CD1c-positive myeloid dendritic cell (primary cell): ENCODE measurements around the gene CAPN13.

ENCODE experiments used
- DNase-seq: peaks from one replicate; pipeline ENCODE4 v3.0.0-alpha.2; 2016; ENCODE audit errors: extremely low spot score

CAPN13 gene

DNA sequence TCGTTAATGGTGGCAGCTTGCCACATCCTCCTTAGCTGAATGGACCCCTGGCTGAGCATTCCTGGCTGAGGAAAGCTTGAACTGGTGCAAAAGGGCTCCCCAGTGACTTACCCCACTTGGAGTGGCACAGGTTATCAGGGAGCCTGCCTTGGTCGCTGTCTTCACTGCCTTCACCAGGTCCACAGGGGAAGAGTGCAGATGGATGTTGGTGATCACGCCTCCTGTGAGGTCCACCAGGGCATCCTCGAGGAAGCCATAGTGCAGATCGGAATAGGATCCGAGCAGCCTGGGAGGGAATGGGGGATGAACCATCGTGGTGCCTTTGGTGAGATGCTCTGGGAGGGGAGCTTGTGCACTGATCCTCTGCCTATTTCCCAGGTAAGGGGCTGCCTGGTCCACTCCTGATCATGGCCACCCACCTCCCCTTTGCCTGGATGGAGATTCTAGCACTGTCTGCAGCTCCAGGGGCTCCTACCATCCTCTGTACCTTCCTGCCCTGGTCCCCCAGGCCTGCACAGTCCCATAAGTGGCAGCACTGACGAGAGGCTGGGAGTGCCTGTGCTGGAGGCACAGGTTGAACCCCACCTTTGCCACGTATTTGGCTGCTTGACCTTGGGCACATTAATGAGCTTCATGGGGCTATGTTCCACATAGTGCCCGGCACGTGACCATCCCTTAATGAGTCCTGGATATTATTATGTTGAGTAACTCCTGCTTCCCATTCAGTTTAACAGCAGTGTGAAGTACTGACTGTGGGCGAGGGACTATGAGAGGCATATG lies 43.0 kb downstream of the CAPN13 start:
- no peak for DNase-seq

DNA sequence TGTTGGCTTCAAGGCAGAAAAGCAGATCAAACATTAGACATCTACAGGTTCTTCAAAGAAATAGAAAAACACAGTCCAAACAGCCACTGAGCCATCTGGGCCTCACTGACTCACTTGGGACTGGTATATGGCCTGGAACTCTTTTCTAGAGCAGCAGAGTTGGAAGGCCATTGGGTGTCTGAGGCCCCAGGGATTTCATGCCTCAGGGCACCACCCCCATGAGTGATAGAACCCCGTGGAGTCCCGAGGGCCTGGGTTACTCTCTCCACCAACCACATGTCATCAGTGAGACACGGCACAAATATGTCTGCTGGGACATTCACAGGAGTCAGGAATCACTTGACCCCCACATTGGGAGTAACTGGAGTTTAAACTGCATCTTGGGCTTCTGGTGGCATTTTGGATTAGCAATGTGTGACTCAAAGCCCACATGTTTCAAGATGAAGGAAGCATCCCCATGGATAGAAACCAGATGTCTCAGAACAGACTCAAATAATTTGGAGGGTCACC lies 44.0 kb downstream of the CAPN13 start:
- DNase-seq = no peak

DNA sequence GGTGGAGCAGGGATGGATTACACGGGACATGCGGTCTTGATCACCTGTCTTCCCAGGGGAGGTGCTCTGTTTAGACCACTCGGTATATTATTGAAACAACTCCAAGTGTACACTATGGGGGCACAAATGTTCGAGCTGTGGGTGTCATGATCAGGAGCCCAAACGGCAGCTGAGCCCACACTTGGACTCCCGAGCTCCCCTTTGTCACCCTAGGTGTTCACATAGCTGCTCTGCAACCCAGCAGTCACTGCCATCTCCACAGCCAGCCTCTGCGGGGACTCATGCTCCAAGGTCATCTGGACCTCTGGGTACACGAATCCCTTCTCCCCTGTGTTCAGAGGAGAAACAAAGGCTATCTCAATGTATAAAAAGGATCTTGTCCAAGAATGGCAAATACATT lies 46.0 kb downstream of the CAPN13 start:
- DNase-seq = no peak

DNA sequence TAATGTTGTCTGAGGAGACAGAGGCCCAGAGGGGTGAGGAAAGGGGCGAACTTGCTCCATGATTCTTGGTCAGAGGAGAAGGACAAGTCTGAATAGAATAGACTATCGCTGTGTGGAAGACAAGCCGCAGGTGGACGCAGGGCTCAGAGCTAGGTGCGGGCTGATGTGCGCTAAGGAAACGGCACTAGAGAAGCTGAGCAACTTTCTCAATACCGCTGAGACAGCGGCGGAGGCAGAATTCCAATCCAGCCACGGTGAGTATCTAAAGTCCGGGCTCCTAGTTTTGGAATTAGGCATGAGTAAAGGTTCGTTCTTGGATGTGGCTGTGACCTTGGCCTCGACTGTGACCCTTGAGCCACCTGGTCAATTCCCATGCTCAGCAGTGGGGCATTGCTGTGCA lies 47.8 kb downstream of the CAPN13 start:
- DNase-seq = no peak

DNA sequence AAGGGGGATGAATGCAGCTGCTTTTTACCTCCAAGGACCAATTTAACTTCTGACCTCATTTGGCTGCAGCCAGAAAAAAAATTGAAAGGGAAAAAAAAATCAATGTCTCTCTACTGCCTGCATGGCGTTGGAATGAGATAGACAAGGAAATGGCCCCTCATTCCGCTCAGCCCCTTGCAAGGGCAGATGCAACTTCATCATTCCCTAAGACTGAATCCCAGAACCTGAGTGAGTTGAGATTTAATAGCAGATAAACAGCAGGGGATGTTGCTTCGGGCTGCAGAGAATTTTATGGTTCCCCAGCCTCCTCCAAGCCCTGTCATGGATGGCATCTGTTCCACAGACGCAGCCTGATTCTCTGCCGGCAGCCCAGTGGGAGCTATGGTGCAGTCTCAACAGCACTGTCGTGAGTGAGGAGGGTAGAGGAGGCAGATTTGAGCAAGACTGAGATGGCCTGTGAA lies 49.0 kb downstream of the CAPN13 start:
- no peak for DNase-seq

DNA sequence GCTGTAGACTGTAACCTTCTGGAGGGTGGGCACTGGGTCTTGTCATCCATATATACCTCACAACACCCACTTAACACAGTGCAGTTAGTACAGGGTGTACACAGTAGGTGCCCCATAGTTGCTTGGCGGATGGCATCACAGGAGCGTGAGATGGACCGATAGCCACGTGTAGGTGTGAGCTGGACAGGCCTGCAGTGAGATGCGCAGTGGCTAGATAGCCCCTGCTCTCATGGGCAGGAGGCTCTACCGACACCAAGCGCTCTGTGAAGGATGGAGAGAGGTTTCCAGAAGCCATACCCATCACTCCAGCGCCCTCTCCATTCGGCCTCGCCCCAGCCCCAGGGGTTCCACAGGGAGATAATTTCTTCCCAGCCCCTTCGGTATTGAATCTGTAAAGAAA lies 49.5 kb downstream of the CAPN13 start:
- DNase-seq = no peak

DNA sequence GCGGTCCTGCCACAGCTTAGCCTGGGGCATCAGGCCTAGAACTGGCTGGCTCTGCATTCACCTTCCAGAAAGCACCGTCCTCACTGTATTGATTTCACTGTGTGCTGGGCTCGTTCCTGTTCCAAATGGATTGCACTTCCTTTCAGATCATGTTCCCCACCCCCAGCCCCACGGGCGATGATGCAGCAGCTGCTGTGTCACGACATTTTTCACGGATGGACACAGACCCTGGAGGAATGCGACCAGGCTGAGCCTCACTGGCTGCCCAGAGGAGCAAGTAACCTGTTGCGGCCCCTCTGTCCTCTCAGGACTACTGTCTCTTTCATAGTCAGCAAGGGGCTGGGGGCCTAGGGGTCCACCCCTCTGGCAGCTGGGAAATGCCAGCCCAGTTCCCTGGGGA lies 50.3 kb downstream of the CAPN13 start:
- DNase-seq = no peak

DNA sequence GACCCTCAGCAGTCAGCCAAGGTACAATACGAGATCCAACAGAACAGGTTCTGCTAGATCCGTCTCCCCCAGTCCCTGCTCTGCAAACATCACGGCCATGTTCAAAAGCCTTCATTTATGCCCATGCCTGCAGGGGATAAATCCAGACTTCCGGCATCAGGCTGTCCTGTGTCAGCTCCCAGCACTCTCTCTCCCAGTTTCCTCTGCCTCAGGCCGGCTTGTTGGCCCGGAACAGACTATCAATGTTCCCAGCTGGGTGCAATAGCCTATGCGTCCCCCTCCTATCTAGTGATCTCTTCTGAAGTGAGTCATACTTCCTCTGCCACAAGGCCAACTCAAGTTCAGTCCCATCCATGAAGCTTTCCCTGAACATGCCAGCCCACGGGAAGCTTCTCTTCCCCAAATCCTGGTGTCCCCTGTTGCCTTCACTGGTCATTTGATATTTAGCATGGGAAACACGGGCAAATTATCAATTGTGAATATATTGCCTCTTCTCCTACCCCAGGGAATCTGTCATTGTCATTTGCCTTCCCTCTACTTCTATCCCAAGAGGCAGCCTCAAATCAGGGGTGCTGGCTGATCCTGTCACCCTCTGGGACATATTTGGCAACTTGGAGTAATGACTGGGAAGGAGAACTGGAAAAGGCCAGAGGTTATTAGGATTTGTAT lies 51.1 kb downstream of the CAPN13 start:
- DNase-seq = peak; percentile 3

DNA sequence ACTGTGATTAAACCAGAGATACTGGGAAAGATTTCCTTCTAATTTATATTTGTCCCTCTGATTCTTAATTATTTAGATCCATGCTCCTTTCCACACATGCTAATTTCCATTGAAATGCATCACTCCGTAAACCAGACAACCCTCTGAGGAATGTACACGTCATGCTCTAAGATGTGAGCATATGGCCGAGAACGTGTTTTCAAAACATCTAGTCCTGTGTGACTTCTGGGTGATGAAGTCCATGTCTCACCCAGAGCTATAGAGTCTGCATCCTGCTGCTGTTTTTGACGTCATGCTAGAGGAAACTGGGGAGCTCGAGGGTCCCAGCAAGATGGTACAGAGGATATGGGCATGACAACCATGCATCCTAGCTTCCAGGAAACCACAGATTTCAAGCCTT lies 53.6 kb downstream of the CAPN13 start:
- DNase-seq = no peak

DNA sequence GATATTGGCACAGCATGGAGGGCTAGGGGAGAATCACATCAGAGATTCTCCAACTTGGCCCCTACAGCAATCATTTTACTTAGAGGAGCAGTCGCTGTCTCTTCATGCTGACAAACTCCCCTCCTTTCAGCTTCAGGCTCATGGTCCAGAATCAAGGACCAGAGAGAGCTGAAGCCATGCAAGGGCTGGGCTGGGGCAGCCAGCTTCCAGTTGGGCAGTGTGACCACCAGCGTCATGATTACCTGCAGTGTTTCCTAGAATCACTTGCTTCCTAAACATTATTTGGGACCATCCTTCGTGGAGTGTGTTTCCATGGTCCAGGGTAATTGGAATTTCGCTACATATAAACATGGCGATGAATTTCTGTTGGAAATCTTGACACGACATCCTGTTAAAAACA lies 54.4 kb downstream of the CAPN13 start:
- DNase-seq = no peak

DNA sequence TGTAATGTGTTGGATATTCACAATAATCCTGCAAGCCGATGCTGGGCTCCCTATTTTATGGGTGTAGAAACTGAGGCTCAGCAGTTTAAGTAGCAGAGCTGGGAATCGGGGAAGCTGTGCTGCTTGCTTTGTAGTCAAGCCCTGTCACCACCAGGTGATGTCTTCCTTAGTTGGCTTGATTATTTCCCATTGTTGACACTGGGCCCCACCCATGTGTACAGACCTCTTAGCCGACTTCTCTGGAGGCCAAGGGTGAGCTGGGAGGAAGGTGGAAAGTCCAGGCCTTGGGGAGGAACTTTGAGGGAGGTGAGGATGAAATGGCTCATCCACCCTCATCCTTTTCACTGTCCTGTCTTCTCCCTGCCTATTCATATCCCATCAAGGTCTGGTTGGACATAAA lies 60.0 kb downstream of the CAPN13 start:
- no peak for DNase-seq

DNA sequence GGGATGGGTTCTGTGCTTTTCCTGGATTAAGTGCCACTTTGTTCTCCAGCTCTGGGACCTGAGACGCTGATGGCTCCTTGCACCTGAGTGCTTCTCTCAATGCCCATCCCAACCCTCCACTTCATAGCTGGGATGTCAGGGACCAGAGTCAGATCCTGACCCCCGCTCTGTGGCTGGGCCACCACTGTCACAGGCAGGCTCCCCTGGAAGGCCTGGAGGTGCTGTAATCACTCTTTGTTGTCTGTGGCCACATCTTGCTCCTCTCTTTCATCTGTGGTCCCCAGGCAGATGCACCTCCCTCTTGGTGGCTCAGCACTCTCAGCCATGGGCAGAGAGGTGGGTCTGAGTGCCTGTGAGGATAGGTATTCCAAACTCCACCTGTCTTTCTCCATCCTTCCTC lies 62.4 kb downstream of the CAPN13 start:
- DNase-seq = no peak

DNA sequence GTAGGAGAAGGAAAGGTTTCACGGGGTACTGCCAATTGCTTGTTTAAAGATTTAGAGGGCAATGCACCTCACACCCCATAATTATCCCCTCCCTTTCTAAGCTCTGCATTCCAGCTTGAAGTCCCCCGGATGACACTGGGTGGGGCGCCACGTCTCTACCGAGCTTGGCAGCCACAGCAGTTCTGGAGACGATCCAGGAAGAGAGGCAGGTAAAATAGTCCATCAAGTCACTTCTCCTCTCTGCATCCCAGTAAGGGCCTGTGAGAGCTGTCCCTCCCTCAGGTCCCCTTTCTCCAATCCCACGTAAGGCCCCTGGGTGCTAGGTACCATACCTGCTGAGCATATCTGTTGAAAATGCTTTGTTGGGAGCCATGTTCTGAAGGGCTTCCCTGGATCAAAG lies 65.7 kb downstream of the CAPN13 start:
- DNase-seq = no peak

DNA sequence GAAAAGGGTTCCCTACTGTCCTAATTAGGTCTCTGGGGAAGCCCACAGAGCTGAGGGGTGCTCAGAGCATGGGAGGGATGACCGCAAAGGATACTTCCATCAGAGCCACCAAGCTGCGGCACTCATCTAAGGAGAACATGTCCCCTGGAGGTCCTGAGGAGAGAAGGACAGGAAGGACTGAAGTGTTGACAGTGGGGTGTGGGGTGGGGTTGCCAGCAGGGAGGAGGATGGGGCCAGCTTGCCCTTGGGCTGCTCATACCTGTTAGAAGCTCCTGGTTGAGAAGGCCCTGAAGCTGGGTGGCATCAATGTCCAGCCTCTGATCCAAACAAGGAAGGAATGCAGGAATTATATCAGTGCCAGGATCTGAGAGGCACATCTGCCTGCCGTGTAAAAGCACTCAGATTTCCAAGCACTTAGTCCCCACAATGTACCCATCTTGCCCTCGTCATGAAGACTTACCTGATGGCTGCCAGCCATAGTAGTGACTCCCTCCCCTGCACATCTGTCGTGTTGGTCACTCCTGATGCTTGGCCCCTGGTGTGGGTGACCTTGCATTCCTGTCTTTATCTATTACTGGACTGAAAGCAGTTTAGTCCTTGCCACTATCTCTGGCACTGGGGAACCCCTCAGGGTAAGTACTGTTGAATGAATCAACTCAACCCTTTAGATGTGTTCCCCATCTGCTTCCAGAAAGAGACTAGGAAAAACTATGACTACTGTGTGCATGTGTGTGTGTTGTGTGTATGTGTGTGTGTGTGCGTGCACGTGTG lies 68.9 kb downstream of the CAPN13 start:
- no peak for DNase-seq

DNA sequence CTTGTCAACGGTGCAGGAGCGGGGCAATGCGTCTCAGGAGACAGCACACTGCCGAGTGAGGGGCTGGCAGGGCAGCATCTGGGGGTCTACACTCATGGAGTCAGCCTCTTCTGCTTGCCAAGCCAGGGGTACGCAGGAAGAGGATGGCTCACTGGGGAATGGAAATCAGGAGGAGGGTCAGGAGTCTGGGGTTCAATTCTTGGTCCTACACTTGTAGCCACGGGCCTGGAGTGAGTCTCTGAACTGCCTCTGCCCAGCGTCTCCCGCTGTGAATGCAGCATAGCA lies 70.0 kb downstream of the CAPN13 start:
- no peak for DNase-seq

DNA sequence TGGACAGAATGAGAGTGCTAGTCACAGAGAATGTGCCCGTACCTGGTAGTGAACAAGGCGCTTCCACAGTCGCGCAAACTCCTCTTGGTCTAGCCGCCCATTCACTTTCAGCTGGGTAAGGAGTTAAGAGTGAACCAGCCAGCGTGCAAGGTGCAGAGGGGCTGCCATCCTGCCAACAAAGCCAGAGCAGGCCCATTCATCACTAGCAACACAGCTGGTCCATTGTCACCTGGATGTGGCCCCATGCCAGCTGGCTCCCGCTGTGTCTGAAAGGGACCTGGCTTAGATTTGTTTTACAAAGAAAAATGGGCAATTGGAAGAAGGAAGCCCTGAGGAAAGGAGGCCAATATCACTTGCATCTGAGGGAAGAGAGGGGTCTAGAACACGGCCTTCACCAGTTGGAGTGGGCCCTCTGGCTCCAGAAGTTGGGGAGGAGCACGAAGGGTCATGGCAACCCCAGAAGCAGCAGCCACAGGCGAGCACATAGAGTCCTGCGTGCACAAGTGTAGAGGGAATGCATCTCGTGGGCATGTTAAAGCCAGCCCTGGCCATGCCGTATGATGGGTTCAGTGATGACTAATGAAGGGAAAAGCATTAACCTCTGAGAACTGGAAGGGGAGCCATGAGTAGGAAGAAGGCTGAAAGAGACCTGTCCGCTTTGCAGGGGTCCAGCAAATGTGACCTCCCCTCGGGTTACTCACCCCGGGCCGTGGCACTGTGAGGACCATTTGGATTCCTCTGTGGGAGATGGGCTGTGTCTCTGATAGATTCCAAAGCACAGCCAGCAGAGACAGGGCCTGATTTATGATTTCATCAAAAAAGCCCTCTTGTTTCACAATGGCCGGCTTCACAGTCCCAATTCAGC lies 70.6 kb downstream of the CAPN13 start:
- no peak for DNase-seq

DNA sequence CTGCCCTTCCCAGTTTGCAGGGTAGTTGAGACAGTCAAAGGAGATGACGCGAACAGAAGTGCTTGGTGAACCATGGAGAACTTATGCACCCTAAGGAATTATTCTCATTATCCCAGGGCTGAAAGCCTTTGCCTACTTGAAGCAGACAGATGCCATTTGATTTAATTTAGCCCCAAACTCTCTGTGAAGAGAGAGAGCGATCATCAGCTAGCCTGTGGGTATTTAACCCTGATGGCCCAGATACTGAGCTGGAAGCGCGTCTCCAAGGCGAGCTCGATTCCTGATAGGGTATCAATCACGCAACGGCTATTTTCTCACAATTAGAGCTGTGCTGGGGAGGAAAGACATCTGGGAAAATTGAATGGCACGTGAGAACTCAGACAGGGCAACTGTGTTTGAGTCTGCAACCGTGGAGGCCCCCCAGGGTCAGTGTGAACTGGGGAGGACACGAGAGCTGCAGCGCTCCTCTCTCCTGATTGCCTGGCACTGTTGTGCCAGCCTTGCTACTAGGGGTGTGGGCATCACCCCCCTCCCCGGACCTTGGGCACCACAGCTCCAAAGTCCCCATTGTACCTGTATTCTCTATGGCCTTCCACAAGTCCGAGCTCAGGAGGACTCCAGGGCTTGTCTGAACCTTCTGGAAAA lies 73.2 kb downstream of the CAPN13 start:
- DNase-seq = no peak

DNA sequence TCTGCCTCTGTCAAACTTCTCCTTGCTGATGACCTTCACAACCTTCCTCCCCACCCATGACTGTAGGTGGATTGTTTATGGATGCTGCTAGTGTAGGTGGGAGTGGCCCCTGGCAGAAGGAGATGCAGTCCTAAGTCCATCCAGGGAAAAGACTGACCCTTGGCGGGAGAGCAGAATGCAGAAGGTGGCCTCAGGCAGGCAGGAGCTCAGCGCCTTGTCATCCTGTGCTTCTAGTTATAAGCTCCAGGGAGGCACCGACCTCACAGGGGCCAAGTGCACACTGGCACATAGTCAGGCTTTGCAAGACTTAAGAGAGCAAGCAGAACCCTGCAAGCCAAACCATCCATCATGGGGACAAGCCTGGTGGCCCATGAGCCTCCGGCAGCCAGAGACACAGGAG lies 74.4 kb downstream of the CAPN13 start:
- DNase-seq = no peak

DNA sequence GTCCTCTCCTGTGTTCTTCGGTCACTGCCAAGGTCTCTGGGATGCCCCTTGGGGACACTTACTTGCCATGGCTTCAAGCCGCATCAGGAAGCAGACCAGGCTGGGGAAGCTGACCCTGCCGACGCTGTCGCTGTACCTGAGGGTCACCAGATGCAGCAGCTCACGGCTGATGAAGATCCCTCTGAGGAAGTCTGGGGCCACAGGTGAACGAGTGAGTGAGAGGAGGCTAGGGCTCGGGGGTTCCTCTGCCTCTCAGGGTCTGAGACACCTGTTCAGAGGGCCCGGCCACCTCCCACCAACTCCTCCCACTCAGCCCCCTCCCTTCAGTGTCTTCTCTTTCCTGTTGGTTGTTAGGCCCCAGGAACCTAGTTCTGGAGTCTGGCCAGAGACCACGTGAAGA lies 74.9 kb downstream of the CAPN13 start:
- no peak for DNase-seq

DNA sequence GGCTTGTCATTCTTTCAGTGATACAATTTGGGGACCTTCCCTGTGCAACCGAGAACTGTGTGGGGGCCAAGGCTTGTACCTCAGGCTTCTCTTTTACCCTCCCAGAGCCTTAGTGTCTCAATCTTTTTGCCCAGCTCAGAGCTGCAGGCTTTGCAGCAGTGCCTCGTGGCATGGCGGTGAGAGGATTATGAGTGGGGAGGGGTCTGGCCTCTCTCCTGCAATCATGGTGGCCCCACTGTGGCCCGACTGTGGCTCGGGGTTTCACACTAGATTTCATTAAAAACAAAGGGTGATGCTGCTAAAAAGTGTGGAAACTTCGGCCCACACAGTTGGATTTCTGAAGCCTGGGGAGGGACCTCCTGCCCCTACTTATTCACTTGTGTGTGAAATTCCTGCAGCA lies 75.5 kb downstream of the CAPN13 start:
- DNase-seq = no peak
